BLaER1 treated with 17β-estradiol and CSF1 and Interleukin-3, amounts not matched to agents 10 nM and 100 nM (cell line): Measurements from ENCODE around the gene GARNL3.

ENCODE experiments used
- H3K27ac ChIP-seq, 11 experiments: shearing (Covaris generic); formaldehyde crosslinking; 2 replicates each; pipeline ENCODE4 v1.8.1; 2022
- H3K27me3 ChIP-seq, 11 experiments: shearing (Covaris generic); formaldehyde crosslinking; 2 replicates each; pipeline ENCODE4 v1.8.1; 2022
- H3K36me3 ChIP-seq, 11 experiments: shearing (Covaris generic); formaldehyde crosslinking; 2 replicates each; pipeline ENCODE4 v1.8.1; 2022
- H3K4me1 ChIP-seq, 10 experiments: shearing (Covaris generic); formaldehyde crosslinking; 2 replicates each; pipeline ENCODE4 v1.8.1; 2022
- H3K4me2 ChIP-seq, 11 experiments: shearing (Covaris generic); formaldehyde crosslinking; 2 replicates each; pipeline ENCODE4 v1.8.1; 2022
- H3K4me3 ChIP-seq, 10 experiments: shearing (Covaris generic); formaldehyde crosslinking; 2 replicates each; pipeline ENCODE4 v1.8.1; 2022
- H3K9ac ChIP-seq, 11 experiments: shearing (Covaris generic); formaldehyde crosslinking; 2 replicates each; pipeline ENCODE4 v1.8.1; 2022
- H3K9me3 ChIP-seq, 11 experiments: shearing (Covaris generic); formaldehyde crosslinking; replicated peaks in 1 of 11; 2 replicates each; pipeline ENCODE4 v1.8.1; 2022
- H4K20me1 ChIP-seq, 11 experiments: shearing (Covaris generic); formaldehyde crosslinking; 2 replicates each; pipeline ENCODE4 v1.8.1; 2022
- Cebpa-rat ChIP-seq, 11 experiments: shearing (Covaris generic); IDR thresholded peaks; 2 replicates each; pipeline ENCODE4 v1.8.1; 2022

The GARNL3 gene

DNA sequence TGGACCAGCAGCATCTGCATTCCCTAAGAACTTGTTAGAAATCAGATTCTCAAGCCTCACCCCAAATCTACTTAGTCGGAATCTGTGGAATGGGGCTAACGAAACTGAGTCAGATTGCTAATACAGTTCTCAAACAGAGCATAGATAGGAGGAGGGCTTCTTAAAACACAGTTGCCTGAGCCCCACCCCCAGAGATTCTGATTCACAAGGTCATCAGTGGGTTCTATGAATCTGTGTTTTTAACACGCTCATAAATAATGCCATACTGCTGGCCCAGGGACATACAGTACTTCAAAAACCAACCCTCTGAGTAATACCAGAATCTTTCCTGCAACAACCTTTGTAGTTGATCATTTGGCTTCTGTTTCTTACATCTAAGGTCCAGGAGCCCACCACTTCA, 32.9 kb upstream of the GARNL3 start:
- Histone ChIP-seq H3K4me2 (no peak overlapping the region), H3K27ac (no peak overlapping the region), H3K4me3 (no peak overlapping the region), H3K9ac (no peak overlapping the region), H3K36me3 (no peaks in the 10 kb centered on the region), H3K9me3 (no peaks in the 10 kb centered on the region), H3K27me3 (peaks cover 1 to 6% (median 3%) of the 10 kb centered on the region in 11 experiments; a peak in 17 of 22 replicates), H3K4me1 (peaks cover 0 to 2% (median under 1%) of the 10 kb centered on the region in 10 experiments; a peak in 11 of 20 replicates), H4K20me1 (peaks cover 0 to 5% (median 0%) of the 10 kb centered on the region in 11 experiments; a peak in 8 of 22 replicates)
- TF ChIP-seq Cebpa-rat (IDR thresholded peaks at IDR 0.05), result no peak

- TF ChIP-seq Cebpa-rat (IDR thresholded peaks at IDR 0.05), result no peak
- Histone ChIP-seq H3K4me3 (no peak overlapping the region), H3K27ac (no peak overlapping the region), H3K4me2 (no peak overlapping the region), H3K4me1 (no peaks in the 10 kb centered on the region), H3K27me3 (no peaks in the 10 kb centered on the region), H3K9ac (no peak overlapping the region), H4K20me1 (no peaks in the 10 kb centered on the region), H3K9me3 (no peaks in the 10 kb centered on the region), H3K36me3 (no peaks in the 10 kb centered on the region)
Measured at GRCh38 chr9:127232833-127233549, 31.6 kb upstream of the GARNL3 start.

DNA sequence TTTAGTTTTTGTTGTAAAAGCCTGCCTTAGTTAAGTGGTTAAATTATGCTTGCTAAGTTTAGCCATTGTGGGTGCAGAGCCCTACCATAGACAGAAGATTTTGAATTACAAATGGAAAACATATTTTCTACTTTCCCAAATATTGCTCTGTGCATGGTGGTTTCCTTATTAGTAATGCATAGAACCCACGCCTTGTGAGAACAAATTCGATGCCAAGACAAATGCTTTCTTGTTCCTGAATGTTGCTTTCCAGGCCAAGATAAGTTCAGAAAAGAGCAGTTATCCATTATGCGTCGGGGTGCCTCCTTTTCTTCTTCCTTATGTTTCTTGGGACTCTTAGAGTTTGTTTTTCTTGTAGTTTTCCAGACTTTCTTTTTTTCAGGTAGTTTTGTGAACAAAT, 31.0 kb upstream of the GARNL3 start:
- H3K36me3 ChIP-seq, result no peaks in the 10 kb centered on the region
- no peaks in the 10 kb centered on the region for H3K27me3 ChIP-seq
- H4K20me1 ChIP-seq, result no peaks in the 10 kb centered on the region
- H3K9me3 ChIP-seq, result no peaks in the 10 kb centered on the region
- no peak overlapping the region for H3K27ac ChIP-seq
- H3K4me2 ChIP-seq, result no peak overlapping the region
- no peak overlapping the region for H3K9ac ChIP-seq
- TF ChIP-seq Cebpa-rat (IDR thresholded peaks at IDR 0.05), result no peak
- no peak overlapping the region for H3K4me3 ChIP-seq
- H3K4me1 ChIP-seq, result no peaks in the 10 kb centered on the region

- H3K36me3 ChIP-seq, result no peaks in the 10 kb centered on the region
- H4K20me1 ChIP-seq, result no peaks in the 10 kb centered on the region
- TF ChIP-seq Cebpa-rat (IDR thresholded peaks at IDR 0.05), result no peak
- no peak overlapping the region for H3K9ac ChIP-seq
- no peak overlapping the region for H3K4me2 ChIP-seq
- H3K4me3 ChIP-seq, result no peak overlapping the region
- H3K27me3 ChIP-seq, result no peaks in the 10 kb centered on the region
- H3K27ac ChIP-seq, result no peak overlapping the region
- H3K9me3 ChIP-seq, result no peaks in the 10 kb centered on the region
- H3K4me1 ChIP-seq, result no peaks in the 10 kb centered on the region
Measured at GRCh38 chr9:127233989-127234388, 30.6 kb upstream of the GARNL3 start.

DNA sequence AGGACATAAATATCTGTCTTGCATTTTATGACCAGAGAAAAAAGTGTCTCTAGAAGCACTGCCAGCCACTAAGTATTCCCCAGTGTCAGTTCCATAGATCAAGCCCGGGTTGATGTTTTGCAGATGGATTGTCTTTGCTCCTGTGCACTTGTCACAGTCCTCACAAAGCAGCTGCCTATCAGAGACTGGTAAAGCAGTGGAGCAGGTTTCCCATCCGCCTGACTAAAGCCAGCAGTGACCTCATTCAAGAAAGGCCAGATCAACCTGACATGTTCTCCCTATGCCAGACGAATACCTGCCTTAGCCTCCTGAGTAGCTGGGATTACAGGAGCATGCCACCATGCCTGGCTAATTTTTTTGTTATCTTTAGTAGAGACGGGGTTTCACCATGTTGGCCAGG, 26.8 kb upstream of the GARNL3 start:
- no peaks in the 10 kb centered on the region for H4K20me1 ChIP-seq

DNA sequence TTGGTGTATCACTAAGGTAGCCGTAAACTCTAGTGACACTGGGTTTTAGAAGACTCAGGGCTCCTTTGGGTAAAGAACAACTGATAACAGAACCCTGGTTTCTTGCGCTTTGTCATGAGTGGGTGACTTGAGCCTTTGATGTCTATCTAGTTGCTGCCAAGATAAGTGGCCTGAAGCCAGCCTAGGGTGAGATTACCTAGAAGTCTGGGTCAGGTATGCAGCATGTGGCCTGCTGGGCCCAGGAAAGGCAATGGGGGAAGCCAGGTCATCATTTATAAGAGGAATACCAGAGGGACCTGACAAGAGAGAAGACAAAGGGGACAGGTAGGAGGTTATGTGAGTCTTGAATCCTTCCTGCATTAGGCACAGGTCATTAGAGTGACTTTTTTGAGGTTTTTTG, 23.2 kb upstream of the GARNL3 start:
- H3K27ac ChIP-seq, result no peak overlapping the region
- no peak overlapping the region for H3K4me2 ChIP-seq
- H3K9ac ChIP-seq, result no peak overlapping the region
- H3K36me3 ChIP-seq, result no peaks in the 10 kb centered on the region
- TF ChIP-seq Cebpa-rat (IDR thresholded peaks at IDR 0.05), result no peak
- no peaks in the 10 kb centered on the region for H3K27me3 ChIP-seq
- no peaks in the 10 kb centered on the region for H4K20me1 ChIP-seq
- peaks cover 0 to 11% (median 8%) of the 10 kb centered on the region in 10 experiments; a peak in 14 of 20 replicates for H3K4me1 ChIP-seq
- H3K9me3 ChIP-seq, result no peaks in the 10 kb centered on the region
- H3K4me3 ChIP-seq, result no peak overlapping the region

More for the DNA sequence above, 26.8 kb upstream of the GARNL3 start:
- Histone ChIP-seq H3K4me3 (no peak overlapping the region), H3K4me1 (no peaks in the 10 kb centered on the region), H3K4me2 (no peak overlapping the region), H3K27me3 (no peaks in the 10 kb centered on the region), H3K9me3 (no peaks in the 10 kb centered on the region), H3K36me3 (no peaks in the 10 kb centered on the region), H3K9ac (no peak overlapping the region), H3K27ac (no peak overlapping the region)
- no peak for TF ChIP-seq Cebpa-rat (IDR thresholded peaks at IDR 0.05)

DNA sequence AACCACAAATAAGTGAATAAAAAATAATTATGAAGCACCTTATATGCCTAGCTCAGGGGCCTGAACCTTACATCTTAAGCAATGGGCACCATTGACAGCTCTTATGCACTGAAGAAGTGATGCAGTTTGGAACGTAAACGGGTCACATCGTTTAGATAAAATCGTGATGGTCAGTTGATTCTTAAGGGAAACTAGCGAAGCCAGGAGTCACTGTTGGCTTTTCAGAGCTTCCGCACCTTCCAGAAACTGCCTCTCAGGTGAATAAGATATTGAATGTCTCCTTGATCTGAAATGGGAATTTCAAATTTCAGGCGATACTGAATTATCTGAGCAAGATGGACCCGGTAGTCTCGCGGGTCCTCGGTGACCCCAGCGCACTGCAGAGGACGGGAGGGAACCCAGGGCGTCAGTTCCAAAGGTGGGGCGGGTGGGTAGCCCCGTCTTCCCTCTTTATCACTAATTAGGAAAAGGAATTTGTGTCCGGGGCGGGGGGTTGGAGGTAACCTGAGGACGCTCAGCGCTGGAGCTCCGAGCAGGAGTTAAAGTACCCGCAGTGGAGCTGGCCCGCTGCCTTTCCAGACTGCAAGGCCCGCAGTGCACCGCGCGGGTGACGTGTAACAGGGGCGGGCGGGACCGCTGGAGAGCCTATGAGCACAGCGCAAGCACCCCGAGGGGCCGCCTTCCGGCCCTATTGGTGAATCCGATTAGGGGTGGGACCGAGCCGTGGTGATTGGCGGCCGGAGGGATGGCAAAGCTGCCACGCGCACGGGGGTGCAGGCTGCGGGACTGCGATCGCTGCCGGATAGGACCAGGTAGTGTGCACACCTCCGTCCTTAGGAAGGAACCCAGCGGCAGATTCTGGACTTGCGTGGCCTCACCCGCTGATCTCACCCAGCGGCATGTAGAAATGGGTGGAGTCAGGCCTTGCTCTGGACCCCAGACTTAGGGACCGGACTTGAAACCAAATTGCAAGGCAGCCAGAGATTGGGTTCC, 19.7 kb upstream of the GARNL3 start:
- Histone ChIP-seq H3K4me1 (peaks cover 4 to 17% (median 12%) of the 10 kb centered on the region in 10 experiments; a peak in 19 of 20 replicates), H3K27ac (peak overlapping the region in 5 of 11 experiments; percentile 33 to 68 (median 39); a peak in 10 of 22 replicates), H3K9me3 (no peaks in the 10 kb centered on the region), H3K4me2 (peak overlapping the region; percentile 70 to 88 (median 79)), H4K20me1 (no peaks in the 10 kb centered on the region), H3K36me3 (no peaks in the 10 kb centered on the region), H3K4me3 (peak overlapping the region; percentile 54 to 73 (median 62)), H3K27me3 (no peaks in the 10 kb centered on the region), H3K9ac (peak overlapping the region; percentile 50 to 74 (median 69))
- no peak for TF ChIP-seq Cebpa-rat (IDR thresholded peaks at IDR 0.05)

GRCh38 chr9:127245637-127246164, 18.9 kb upstream of the GARNL3 start:
- H3K36me3 ChIP-seq, result no peaks in the 10 kb centered on the region
- H3K4me2 ChIP-seq, result peak overlapping the region; percentile 70 to 88 (median 79)
- H3K27ac ChIP-seq, result no peak overlapping the region

GRCh38 chr9:127248241-127248640, 16.3 kb upstream of the GARNL3 start:
- no peak overlapping the region for H3K4me2 ChIP-seq
- no peak for TF ChIP-seq Cebpa-rat (IDR thresholded peaks at IDR 0.05)
- H3K4me3 ChIP-seq, result no peak overlapping the region
- no peak overlapping the region for H3K27ac ChIP-seq
- H3K36me3 ChIP-seq, result no peaks in the 10 kb centered on the region
- H4K20me1 ChIP-seq, result no peaks in the 10 kb centered on the region
- no peaks in the 10 kb centered on the region for H3K9me3 ChIP-seq
- peaks cover 9 to 27% (median 18%) of the 10 kb centered on the region in 10 experiments; a peak in 19 of 20 replicates for H3K4me1 ChIP-seq
- H3K27me3 ChIP-seq, result no peaks in the 10 kb centered on the region
- H3K9ac ChIP-seq, result no peak overlapping the region

More at GRCh38 chr9:127245637-127246164, 18.9 kb upstream of the GARNL3 start:
- Histone ChIP-seq H4K20me1 (no peaks in the 10 kb centered on the region), H3K9me3 (no peaks in the 10 kb centered on the region), H3K4me3 (peak overlapping the region; percentile 54 to 73 (median 62)), H3K27me3 (no peaks in the 10 kb centered on the region), H3K9ac (peak overlapping the region in 8 of 11 experiments; percentile 50 to 74 (median 70); a peak in 12 of 22 replicates), H3K4me1 (peaks cover 9 to 25% (median 18%) of the 10 kb centered on the region in 10 experiments; a peak in 19 of 20 replicates)
- TF ChIP-seq Cebpa-rat (IDR thresholded peaks at IDR 0.05), result no peak
